ENCODE measurements around the gene HUWE1.

The HUWE1 gene

GRCh38 chrX:53716328-53717088 is 30.0 kb upstream of the HUWE1 start:
- H3K4me1 ChIP-seq (ENCODE audit: insufficient read depth, low read length) = no peaks in the 10 kb centered on the region; the same call in 1 of the 2 replicates
- no peaks in the 10 kb centered on the region for H3K36me3 ChIP-seq (ENCODE audit: insufficient read depth, low read depth, low read length)
- H3K27ac ChIP-seq (ENCODE audit: low read length) = no peak overlapping the region
- no peak overlapping the region for H3K4me3 ChIP-seq (ENCODE audit: low read length)
- no peaks in the 10 kb centered on the region for H3K9me3 ChIP-seq (ENCODE audit: insufficient read depth, low read depth, low read length)
- no peak overlapping the region for H3K9ac ChIP-seq (ENCODE audit: low read depth, low read length)
- no peaks in the 10 kb centered on the region for H3K27me3 ChIP-seq (ENCODE audit: insufficient read depth, low read length)

- H3K27ac ChIP-seq (ENCODE audit: low read length) = no peak overlapping the region
- no peaks in the 10 kb centered on the region for H3K27me3 ChIP-seq (ENCODE audit: insufficient read depth, low read length)
- H3K4me3 ChIP-seq (ENCODE audit: low read length) = no peak overlapping the region
- no peaks in the 10 kb centered on the region for H3K9me3 ChIP-seq (ENCODE audit: insufficient read depth, low read depth, low read length)
- H3K9ac ChIP-seq (ENCODE audit: low read depth, low read length) = no peak overlapping the region
- H3K4me1 ChIP-seq (ENCODE audit: insufficient read depth, low read length) = no peaks in the 10 kb centered on the region; the same call in 1 of the 2 replicates
- no peaks in the 10 kb centered on the region for H3K36me3 ChIP-seq (ENCODE audit: insufficient read depth, low read depth, low read length)
These were observed 28.9 kb upstream of the HUWE1 start for GRCh38 chrX:53715346-53715924.

DNA sequence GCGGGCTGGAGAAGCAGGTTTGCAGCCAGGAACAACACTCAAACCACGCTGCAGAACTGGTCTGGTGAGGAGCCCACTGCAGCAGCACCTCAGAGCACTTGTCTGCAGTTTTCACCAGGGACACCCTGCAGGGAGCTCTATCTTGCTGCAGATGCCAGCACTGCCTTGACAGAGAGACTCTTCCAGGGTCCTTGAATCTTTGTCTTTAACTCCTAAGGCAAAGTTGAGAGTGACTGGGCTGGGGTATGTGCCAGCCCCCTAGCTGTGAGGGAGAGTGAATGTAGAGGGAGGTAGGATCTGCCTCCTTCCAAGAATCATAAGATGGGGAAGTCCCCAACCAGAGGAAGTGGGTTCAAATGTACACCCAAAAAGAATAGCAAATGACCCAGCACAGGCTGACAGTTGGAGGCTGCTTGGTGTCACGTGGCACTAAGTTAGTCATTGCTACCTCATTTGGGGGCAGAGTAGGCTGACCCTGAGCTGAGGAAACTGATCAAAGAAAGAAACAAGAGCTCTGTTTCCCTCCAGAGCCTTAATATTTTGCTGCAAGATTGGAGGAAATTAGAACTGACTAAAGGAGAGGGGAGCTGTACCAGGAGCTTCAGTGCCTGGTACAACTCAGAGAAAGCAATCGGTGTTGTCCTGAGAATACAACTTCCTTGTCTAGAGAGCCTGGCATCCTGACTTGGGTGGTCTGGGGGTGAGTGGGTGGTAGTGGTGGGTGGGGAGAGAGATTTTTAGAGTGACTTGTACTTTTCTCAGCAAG is 28.2 kb upstream of the HUWE1 start:
- H3K4me1 ChIP-seq (ENCODE audit: insufficient read depth, low read length) = no peaks in the 10 kb centered on the region; the same call in 1 of the 2 replicates
- no peaks in the 10 kb centered on the region for H3K9me3 ChIP-seq (ENCODE audit: insufficient read depth, low read depth, low read length)
- no peak overlapping the region for H3K9ac ChIP-seq (ENCODE audit: low read depth, low read length)
- H3K4me3 ChIP-seq (ENCODE audit: low read length) = no peak overlapping the region
- H3K27me3 ChIP-seq (ENCODE audit: insufficient read depth, low read length) = no peaks in the 10 kb centered on the region
- no peaks in the 10 kb centered on the region for H3K36me3 ChIP-seq (ENCODE audit: insufficient read depth, low read depth, low read length)
- no peak overlapping the region for H3K27ac ChIP-seq (ENCODE audit: low read length)

- no peak overlapping the region for H3K4me3 ChIP-seq (ENCODE audit: low read length)
- H3K4me1 ChIP-seq (ENCODE audit: insufficient read depth, low read length) = no peaks in the 10 kb centered on the region; the same call in 1 of the 2 replicates
- no peaks in the 10 kb centered on the region for H3K36me3 ChIP-seq (ENCODE audit: insufficient read depth, low read depth, low read length)
- H3K27ac ChIP-seq (ENCODE audit: low read length) = no peak overlapping the region
- H3K9me3 ChIP-seq (ENCODE audit: insufficient read depth, low read depth, low read length) = no peaks in the 10 kb centered on the region
- H3K27me3 ChIP-seq (ENCODE audit: insufficient read depth, low read length) = no peaks in the 10 kb centered on the region
- no peak overlapping the region for H3K9ac ChIP-seq (ENCODE audit: low read depth, low read length)
These were observed 27.6 kb upstream of the HUWE1 start for GRCh38 chrX:53713987-53714579.

DNA sequence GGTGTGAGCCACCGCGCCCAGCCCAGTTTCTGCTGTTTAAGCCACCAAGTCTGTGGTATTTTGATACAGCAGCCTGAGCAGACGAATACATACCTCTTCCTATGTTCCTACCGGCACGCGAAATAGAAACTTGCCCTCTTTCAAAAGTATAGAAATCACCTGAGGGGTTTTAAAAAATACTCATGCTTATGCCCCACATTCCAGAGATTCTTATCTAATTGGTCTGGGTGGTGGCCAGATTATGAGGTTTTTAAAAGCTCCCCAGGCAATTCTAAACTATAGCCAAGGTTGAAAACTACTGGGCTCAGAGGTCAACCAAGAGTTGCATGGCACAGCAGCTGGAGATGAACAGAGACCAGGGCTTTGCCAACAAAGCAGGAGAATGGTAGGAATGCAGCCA is 24.9 kb upstream of the HUWE1 start:
- H3K27ac ChIP-seq (ENCODE audit: low read length) = no peak overlapping the region
- no peaks in the 10 kb centered on the region for H3K9me3 ChIP-seq (ENCODE audit: insufficient read depth, low read depth, low read length)
- no peaks in the 10 kb centered on the region; the same call in 1 of the 2 replicates for H3K4me1 ChIP-seq (ENCODE audit: insufficient read depth, low read length)
- no peaks in the 10 kb centered on the region for H3K27me3 ChIP-seq (ENCODE audit: insufficient read depth, low read length)
- no peaks in the 10 kb centered on the region for H3K36me3 ChIP-seq (ENCODE audit: insufficient read depth, low read depth, low read length)
- no peak overlapping the region for H3K4me3 ChIP-seq (ENCODE audit: low read length)
- no peak overlapping the region for H3K9ac ChIP-seq (ENCODE audit: low read depth, low read length)

DNA sequence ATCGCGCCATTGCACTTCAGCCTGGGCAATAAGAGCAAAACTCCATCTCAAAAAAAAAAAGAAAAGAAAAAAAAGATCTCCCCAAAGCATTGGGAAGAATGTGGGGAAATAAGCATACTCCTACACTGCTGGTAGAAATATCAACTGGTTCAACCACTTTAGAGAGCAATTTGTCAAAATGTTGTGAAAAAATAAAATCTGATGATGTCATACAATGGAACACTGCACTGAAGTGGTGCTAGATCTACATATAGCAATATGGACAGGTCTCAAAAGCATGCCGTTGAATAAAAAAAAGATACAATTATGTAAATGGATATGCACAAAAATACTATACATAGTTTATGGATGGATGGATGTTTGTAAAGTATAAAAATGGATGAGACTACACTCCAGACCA is 18.3 kb upstream of the HUWE1 start:
- no peak overlapping the region for H3K4me3 ChIP-seq (ENCODE audit: low read length)
- H3K27me3 ChIP-seq (ENCODE audit: insufficient read depth, low read length) = no peaks in the 10 kb centered on the region
- no peaks in the 10 kb centered on the region for H3K9me3 ChIP-seq (ENCODE audit: insufficient read depth, low read depth, low read length)
- no peaks in the 10 kb centered on the region for H3K4me1 ChIP-seq (ENCODE audit: insufficient read depth, low read length)
- H3K9ac ChIP-seq (ENCODE audit: low read depth, low read length) = no peak overlapping the region
- no peak overlapping the region for H3K27ac ChIP-seq (ENCODE audit: low read length)
- no peaks in the 10 kb centered on the region for H3K36me3 ChIP-seq (ENCODE audit: insufficient read depth, low read depth, low read length)

DNA sequence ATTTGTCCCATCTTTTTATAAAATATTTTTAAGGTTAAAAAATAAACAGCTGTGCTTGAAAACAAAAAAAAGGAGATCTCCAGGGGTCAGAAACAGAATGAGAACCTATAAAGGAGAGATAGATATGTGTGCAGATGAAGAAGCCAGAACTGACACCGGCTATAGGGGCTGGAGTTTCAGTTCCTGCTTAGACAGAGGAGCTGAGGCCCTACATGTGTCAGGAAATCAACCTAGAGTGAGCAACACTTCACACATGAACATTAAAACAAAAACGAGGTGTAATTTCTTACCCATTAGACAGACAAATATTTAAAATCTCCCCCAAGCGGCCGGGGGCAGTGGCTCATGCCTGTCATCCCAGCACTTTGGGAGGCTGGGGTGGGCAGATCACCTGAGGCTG is 17.8 kb upstream of the HUWE1 start:
- Histone ChIP-seq H3K36me3 (ENCODE audit: insufficient read depth, low read depth, low read length) (no peaks in the 10 kb centered on the region), H3K9me3 (ENCODE audit: insufficient read depth, low read depth, low read length) (no peaks in the 10 kb centered on the region), H3K27me3 (ENCODE audit: insufficient read depth, low read length) (no peaks in the 10 kb centered on the region), H3K27ac (ENCODE audit: low read length) (no peak overlapping the region), H3K4me1 (ENCODE audit: insufficient read depth, low read length) (no peaks in the 10 kb centered on the region), H3K9ac (ENCODE audit: low read depth, low read length) (no peak overlapping the region), H3K4me3 (ENCODE audit: low read length) (no peak overlapping the region)

GRCh38 chrX:53695946-53696549 is 9.5 kb upstream of the HUWE1 start:
- H3K36me3 ChIP-seq (ENCODE audit: insufficient read depth, low read depth, low read length) = no peaks in the 10 kb centered on the region
- H3K9me3 ChIP-seq (ENCODE audit: insufficient read depth, low read depth, low read length) = no peaks in the 10 kb centered on the region
- no peak overlapping the region for H3K9ac ChIP-seq (ENCODE audit: low read depth, low read length)
- no peak overlapping the region for H3K27ac ChIP-seq (ENCODE audit: low read length)
- H3K4me1 ChIP-seq (ENCODE audit: insufficient read depth, low read length) = no peaks in the 10 kb centered on the region
- no peak overlapping the region for H3K4me3 ChIP-seq (ENCODE audit: low read length)
- H3K27me3 ChIP-seq (ENCODE audit: insufficient read depth, low read length) = no peaks in the 10 kb centered on the region

DNA sequence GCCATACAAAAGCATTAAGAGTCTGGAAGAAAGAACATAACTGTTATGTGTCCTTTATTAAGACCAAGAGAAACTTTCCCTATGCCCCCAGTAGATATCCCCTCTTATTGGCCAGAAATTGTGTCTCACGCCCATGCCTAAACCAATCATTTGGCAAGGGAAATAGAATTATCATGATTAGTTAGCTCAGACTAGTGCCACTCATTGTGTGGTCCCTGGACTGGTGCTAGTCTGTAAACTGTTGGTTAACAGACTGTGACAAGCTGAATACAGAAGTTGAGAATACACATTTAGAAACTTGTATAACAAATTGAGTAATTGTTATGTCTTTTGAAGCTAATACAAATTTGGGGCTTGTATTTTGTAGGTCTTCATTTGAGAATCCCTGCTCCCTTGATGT is 8.1 kb upstream of the HUWE1 start:
- no peaks in the 10 kb centered on the region for H3K36me3 ChIP-seq (ENCODE audit: insufficient read depth, low read depth, low read length)

DNA sequence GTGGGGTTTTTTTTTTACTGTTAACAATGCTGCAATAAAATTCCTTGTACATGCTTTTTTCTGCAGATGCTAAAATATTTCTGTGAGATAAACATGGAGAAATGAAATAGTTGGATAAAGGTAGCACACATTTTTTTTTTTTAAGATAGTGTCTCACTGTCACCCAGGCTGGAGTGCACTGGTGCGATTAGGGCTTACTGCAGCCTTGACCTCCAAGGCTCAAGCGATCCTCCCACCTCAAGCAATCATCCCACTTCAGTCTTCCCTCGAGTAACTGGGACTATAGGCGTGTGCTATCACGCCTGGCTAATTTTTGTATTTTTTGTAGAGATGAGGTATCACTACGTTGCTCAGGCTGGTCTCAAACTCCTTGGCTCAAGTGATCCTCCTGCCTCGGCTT is 1.8 kb upstream of the HUWE1 start:
- Histone ChIP-seq H3K27ac (ENCODE audit: low read length) (no peak overlapping the region), H3K4me1 (ENCODE audit: insufficient read depth, low read length) (no peaks in the 10 kb centered on the region), H3K9me3 (ENCODE audit: insufficient read depth, low read depth, low read length) (no peaks in the 10 kb centered on the region), H3K9ac (ENCODE audit: low read depth, low read length) (no peak overlapping the region), H3K4me3 (ENCODE audit: low read length) (no peak overlapping the region), H3K27me3 (ENCODE audit: insufficient read depth, low read length) (no peaks in the 10 kb centered on the region), H3K36me3 (ENCODE audit: insufficient read depth, low read depth, low read length) (no peaks in the 10 kb centered on the region)

More for the DNA sequence above, 8.1 kb upstream of the HUWE1 start:
- Histone ChIP-seq H3K4me3 (ENCODE audit: low read length) (no peak overlapping the region), H3K4me1 (ENCODE audit: insufficient read depth, low read length) (no peaks in the 10 kb centered on the region), H3K27me3 (ENCODE audit: insufficient read depth, low read length) (no peaks in the 10 kb centered on the region), H3K27ac (ENCODE audit: low read length) (no peak overlapping the region), H3K9me3 (ENCODE audit: insufficient read depth, low read depth, low read length) (no peaks in the 10 kb centered on the region), H3K9ac (ENCODE audit: low read depth, low read length) (no peak overlapping the region)

DNA sequence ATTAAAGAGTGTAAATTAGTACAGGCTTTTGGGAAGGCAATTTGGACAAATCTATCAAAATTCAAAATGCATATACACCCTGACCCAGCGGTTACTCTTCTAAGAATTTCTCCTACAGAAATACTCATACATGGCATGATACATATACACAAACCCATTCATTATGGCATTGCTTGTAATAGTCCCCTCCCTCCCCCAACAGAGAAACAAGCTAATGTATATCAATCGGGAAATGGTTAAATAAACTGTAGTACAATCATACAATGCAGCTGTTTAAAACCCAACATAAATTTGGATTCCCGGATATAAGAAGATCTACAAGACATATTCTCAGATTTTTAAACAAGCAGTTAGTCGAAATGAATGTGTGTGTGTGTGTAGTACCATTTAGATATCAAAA is 808 bp downstream of the HUWE1 start:
- peaks cover 15% of the 10 kb centered on the region; the same call in 1 of the 2 replicates for H3K36me3 ChIP-seq (ENCODE audit: insufficient read depth, low read depth, low read length)
- peak overlapping the region; percentile 91 for H3K4me3 ChIP-seq (ENCODE audit: low read length)
- no peaks in the 10 kb centered on the region for H3K9me3 ChIP-seq (ENCODE audit: insufficient read depth, low read depth, low read length)
- H3K27me3 ChIP-seq (ENCODE audit: insufficient read depth, low read length) = no peaks in the 10 kb centered on the region
- H3K27ac ChIP-seq (ENCODE audit: low read length) = peak overlapping the region; percentile 47
- H3K9ac ChIP-seq (ENCODE audit: low read depth, low read length) = peak overlapping the region; percentile 95
- no peaks in the 10 kb centered on the region for H3K4me1 ChIP-seq (ENCODE audit: insufficient read depth, low read length)

Measured in iPS-20b (cell line).